GM06990 (cell line): ENCODE data around the gene NECTIN1.

Source experiments
- DNase-seq: peaks from one replicate; pipeline ENCODE4 v3.0.0-alpha.2; 2011; ENCODE audit not compliant: insufficient read length; ENCODE audit errors: extremely low read depth
- H3K27me3 ChIP-seq: replicated peaks from 2 replicates; pipeline ENCODE4 v1.6.0; 2011; ENCODE audit warnings: low read length; ENCODE audit not compliant: control insufficient read depth, insufficient read depth
- H3K36me3 ChIP-seq: 2 replicates; pipeline ENCODE4 v1.5.1; 2011; ENCODE audit warnings: low read length; ENCODE audit not compliant: control insufficient read depth, insufficient read depth
- H3K4me3 ChIP-seq: replicated peaks from 2 replicates; pipeline ENCODE4 v1.5.1; 2011; ENCODE audit warnings: low read depth, mild to moderate bottlenecking, control low read depth, low read length
- TF ChIP-seq, protein P1 (sequence below): IDR thresholded peaks from 2 replicates; pipeline ENCODE4 v1.5.1; 2011; ENCODE audit warnings: low read length, control low read depth, mild to moderate bottlenecking, inconsistent platforms; ENCODE audit not compliant: insufficient read depth, poor library complexity, severe bottlenecking

NECTIN1 gene

DNA sequence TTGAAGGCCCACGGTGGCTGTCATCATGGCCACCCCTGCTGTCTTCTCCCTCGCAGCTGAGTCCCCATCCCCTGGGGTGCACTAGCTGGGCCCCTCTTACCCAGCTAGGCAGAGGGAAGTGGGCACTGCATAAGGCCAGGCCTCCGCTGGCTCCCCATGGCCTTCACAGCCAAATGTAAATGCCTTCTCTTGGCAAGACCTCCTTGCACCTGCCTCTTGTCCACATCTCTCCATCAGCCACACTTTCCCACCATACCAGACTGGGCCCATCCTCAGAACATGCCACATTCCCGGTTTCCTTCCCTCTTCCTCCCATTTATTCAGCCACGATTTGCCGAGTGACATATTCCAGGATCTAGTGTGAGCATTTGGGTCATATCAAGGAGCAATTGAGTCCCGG is 49.7 kb downstream of the NECTIN1 start:
- no peaks in the 10 kb centered on the region for H3K36me3 ChIP-seq
- no peak for DNase-seq
- H3K27me3 ChIP-seq = no peaks in the 10 kb centered on the region
- H3K4me3 ChIP-seq = no peak overlapping the region
- TF ChIP-seq, protein P1, sequence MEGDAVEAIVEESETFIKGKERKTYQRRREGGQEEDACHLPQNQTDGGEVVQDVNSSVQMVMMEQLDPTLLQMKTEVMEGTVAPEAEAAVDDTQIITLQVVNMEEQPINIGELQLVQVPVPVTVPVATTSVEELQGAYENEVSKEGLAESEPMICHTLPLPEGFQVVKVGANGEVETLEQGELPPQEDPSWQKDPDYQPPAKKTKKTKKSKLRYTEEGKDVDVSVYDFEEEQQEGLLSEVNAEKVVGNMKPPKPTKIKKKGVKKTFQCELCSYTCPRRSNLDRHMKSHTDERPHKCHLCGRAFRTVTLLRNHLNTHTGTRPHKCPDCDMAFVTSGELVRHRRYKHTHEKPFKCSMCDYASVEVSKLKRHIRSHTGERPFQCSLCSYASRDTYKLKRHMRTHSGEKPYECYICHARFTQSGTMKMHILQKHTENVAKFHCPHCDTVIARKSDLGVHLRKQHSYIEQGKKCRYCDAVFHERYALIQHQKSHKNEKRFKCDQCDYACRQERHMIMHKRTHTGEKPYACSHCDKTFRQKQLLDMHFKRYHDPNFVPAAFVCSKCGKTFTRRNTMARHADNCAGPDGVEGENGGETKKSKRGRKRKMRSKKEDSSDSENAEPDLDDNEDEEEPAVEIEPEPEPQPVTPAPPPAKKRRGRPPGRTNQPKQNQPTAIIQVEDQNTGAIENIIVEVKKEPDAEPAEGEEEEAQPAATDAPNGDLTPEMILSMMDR = no peak

DNA sequence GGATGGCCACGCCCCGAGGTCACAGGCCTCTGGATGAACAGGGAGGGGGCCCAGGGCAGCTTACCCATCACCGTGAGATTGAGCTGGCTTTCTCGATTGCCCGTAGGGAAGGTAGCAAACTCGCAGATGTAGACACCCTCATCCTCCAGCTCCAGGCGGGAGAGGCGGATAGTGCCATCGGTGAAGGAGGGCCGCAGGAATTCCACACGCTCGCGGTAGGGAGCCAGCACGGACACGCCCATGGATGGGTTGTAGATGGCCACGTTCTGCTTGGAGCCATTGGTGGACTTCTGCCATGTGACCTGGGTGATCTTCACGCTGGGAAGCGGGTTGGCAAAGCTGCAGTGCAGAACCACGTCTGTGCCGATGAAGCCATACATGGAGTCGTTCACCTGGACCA is 50.6 kb downstream of the NECTIN1 start:
- H3K36me3 ChIP-seq = no peaks in the 10 kb centered on the region
- TF ChIP-seq, protein P1 = no peak
- H3K27me3 ChIP-seq = no peaks in the 10 kb centered on the region
- no peak overlapping the region for H3K4me3 ChIP-seq
- DNase-seq = no peak

DNA sequence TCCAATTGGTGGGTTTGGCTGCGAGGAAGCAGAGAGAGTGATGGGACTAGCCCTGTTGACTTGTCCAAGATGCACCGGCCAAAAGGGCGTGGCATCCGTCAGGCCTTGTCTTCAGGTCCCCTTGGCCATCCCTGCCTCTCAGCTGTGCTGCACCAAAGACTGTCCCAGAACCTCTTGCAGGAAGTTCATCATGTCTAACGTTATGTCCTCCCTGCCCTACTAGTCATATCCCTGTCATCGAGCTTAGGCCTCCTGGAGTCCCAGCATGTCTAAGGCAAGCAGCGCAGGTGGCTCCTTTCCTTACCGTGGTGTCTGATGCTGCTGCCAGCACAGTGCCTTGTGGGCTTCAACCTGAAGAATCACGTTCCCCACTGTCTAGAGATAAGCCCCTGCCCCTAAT is 51.2 kb downstream of the NECTIN1 start:
- Histone ChIP-seq H3K27me3 (no peaks in the 10 kb centered on the region), H3K4me3 (no peak overlapping the region), H3K36me3 (no peaks in the 10 kb centered on the region)
- no peak for DNase-seq
- TF ChIP-seq, protein P1 = no peak

DNA sequence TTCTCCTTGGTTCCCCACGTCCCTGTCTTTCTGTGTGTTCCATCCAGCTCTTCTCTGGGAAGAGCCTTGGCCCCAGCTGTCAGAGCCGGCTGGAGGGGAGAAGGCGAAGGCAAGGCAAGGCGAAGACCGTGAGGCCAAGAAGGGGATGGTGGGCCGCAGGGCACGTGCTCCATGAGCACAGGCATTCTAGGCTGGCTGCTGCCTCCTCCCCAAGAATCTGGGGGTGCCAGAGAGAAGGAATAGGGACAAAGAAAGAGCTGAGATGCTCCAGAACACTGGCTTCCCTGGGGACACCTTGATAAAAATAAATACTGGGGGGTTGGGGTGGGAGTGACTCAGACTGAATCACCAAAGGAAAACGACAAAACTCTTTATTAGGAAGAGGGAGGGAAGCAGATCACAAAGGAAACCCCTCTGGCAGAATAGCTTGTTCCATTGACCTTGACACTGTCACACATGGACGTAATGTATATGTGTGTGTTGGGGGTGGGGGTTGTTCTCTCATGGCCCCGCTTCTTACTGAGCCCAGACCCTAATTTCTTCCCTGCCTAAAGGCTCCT is 52.5 kb downstream of the NECTIN1 start:
- Histone ChIP-seq H3K27me3 (no peaks in the 10 kb centered on the region), H3K4me3 (no peak overlapping the region), H3K36me3 (no peaks in the 10 kb centered on the region)
- TF ChIP-seq, protein P1 = no peak
- no peak for DNase-seq

DNA sequence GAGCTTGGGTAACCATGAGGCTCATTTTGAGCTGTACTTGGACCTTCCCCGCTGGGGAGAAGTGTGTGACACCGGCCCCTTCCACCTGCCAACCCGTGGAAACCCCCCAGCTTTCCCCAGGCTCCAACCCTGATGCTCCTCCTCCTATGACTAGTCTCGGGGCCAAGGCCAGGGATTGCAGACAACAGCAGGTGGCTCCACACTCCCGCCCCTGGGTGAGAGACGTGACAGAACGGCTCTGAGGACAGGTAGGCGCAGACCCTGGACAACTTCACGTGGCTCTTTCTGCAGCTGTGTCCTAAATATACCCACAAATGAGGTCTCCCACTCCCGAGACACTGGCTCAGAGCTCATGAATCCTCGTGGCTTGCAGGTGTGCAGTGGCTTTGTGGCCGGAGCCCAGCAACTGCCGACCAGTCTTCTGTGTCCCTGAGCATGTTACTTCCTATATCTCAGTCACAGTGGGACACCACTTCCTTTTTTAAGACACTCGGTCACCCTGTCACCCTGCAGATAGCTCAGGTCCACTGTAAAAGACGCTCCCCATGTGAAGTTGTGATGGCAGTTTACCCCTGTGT is 55.2 kb downstream of the NECTIN1 start:
- H3K4me3 ChIP-seq = peak overlapping the region; percentile 23; the same call in 1 of the 2 replicates

More for the DNA sequence above, 55.2 kb downstream of the NECTIN1 start:
- Histone ChIP-seq H3K36me3 (no peaks in the 10 kb centered on the region), H3K27me3 (no peaks in the 10 kb centered on the region)
- TF ChIP-seq, protein P1 = peak; percentile 63
- peak; percentile 84 for DNase-seq
